Measurements from ENCODE around the gene LRRC49.

GRCh38 chr15:70859322-70859908 lies 33.2 kb upstream of the LRRC49 start:
- TF ChIP-seq CTCF (conservative IDR thresholded peaks at IDR 0.05) (no peak), EZH2 (IDR thresholded peaks at IDR 0.05; ENCODE audit: low read depth) (no peak)
